Measurements from ENCODE around the gene ECHS1.

Gene ECHS1

DNA sequence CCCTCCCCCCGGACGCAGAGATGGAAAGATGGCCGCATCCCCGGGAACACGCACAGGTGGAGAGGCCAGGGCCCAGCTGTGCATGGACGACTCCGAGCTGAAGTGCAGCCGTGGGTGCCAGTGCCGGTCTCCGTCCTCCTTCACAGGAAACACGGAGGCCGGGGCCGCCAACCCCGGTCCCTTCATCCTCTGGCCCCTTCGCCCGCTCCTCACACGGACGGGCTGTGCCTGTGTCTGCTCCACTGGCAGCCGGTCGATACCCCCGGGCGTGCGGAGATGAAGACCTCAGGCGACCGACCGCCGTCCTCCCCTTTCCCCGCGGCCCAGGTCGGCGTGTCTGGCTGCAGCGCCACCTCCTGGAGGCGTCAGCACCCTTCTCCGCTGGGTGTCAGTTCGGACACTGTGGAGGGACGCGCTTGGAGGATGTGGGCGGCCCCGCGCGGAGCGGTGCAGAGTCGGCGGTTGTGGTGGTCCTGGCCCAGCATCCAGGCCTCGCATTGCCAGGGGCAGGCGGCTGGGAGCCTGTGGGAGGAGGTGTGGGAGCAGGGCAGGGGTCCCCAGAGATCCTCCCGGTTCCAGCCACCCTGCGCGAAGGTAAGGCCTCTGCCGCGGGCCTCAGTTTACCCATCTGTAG lies 54.5 kb downstream of the ECHS1 start:
- DNase-seq: peak; percentile 47 to 48

- DNase-seq: no peak
Observed at GRCh38 chr10:133316732-133317131, 56.4 kb downstream of the ECHS1 start.

- no peak for DNase-seq
Observed at GRCh38 chr10:133316266-133316665, 56.9 kb downstream of the ECHS1 start.

DNA sequence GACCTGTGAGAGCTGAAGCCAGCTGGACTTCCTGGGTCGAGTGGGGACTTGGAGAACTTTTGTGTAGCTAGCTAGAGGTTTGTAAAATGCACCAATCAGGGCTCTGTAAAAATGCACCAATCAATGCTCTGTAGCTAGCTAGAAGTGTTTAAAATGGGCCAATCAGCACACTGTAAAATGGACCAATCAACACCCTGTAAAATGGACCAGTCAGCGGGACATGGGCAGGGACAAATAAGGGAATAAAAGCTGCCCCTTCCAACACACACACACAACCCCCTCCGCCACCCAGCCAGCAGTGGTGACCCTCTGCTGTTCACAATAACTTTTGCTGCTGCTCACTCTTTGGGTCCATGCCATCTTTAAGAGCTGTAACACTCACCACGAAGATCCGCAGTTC lies 57.3 kb downstream of the ECHS1 start:
- no peak for DNase-seq

DNA sequence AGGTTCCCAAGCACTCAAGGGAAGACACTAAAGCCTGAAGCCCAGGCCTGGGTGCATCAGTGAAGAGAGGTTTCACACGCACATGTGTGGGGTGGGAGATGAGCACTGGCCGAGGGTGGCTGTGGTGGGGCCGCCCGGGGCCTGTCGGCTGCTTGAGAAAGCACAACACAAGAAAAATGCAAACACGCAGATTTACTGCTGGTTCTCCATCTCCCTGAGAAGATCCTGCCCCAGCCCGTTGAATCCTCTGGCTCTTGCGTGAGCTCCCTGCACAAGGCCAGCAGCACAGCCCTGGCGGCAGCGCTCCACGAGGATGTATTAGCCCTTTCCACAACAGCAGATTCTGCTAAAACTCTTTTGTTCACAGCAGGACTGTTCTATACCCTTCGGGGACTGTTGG lies 58.2 kb downstream of the ECHS1 start:
- DNase-seq: no peak

DNA sequence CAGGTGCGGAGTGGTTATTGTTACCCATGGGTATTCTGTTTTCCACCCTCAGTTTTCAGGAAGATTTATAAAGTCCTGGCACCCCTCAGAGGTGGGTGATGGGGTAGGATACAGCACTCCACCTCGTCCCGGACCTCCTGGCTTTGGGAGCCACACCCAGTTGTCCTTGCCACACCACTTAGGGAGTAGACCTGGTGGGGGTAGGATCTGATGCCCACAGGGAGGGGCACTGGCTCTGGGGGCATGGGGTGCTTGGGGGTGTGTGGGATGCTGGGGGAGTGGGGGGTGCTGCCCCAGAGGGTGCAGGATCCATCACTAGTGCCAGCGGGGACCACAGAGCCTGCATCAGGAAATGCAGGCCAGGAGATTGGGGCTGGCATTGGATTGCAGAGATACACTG lies 60.0 kb downstream of the ECHS1 start:
- no peak for DNase-seq

GRCh38 chr10:133312769-133313145 lies 60.4 kb downstream of the ECHS1 start:
- DNase-seq: no peak

Measured in activated CD4-positive, alpha-beta T cell treated with anti-CD3 and anti-CD28 coated beads, Interleukin-2, amount 50 U/mL, for 4 hours (primary cell).